ENCODE measurements around the gene PRKAB1.
"Not testable (repeated sequence)": the region's sequence is repeated elsewhere in the genome, so short reads cannot be mapped to it uniquely, and the experiment has no call there.

PRKAB1 gene

DNA sequence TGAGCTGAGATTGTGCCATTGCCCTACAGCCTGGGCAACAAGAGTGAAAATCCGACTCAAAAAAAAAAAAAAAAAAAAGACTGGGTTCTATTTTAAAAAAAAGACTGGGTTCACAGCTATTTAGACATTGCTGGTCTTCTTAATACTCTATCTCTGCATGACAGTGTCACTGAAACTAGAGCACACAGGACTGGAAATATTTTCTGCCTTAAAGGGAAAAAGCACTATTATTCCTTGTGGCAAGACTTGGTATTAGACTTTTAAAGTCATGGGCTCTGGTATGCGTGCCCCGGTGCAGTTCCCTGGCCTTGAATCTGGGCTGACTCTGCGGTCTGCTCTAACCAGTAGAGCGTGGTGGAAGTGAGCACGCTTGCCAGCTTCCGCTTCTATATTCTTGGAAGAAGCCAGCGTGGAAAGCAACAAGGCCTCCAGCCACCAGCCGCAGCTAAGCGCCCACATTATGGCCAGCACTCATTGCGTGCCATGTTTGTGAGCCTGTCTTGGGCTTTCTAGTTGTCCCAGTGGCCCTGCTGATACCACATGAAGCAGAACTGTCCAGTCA lies 31.3 kb downstream of the PRKAB1 start:
- H3K27ac Mint-ChIP-seq = no peak overlapping the region
- ATAC-seq (replicated peaks) (no peak), DNase-seq (no peak)
- no peaks in the 10 kb centered on the region for H3K27me3 Mint-ChIP-seq
- H3K4me1 Mint-ChIP-seq = no peaks in the 10 kb centered on the region
- H3K4me3 Mint-ChIP-seq = no peak overlapping the region
- H3K9me3 Mint-ChIP-seq = no peaks in the 10 kb centered on the region
- H3K36me3 Mint-ChIP-seq = no peaks in the 10 kb centered on the region

DNA sequence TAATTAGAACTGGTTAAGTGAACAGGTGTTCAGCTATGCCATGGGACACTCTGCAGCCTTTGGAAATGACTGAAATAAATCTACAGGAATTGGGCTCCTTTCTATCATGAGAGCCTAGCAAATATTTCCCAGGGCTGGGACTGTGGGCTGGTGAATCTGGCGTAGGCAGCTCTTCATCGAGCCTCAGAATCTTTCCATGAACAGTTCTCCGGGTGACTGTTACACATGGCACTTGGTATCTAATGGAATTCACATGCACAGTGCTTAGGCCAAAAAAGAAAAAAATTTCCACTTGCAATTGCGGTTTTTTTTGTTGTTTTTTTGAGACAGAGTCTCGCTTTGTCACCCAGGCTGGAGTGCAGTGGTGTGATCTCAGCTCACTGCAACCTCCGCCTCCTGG lies 32.1 kb downstream of the PRKAB1 start:
- ATAC-seq (replicated peaks) = no peak
- Mint-ChIP-seq H3K27ac (no peak overlapping the region), H3K4me1 (no peaks in the 10 kb centered on the region), H3K27me3 (no peaks in the 10 kb centered on the region), H3K9me3 (no peaks in the 10 kb centered on the region), H3K36me3 (no peaks in the 10 kb centered on the region), H3K4me3 (no peak overlapping the region)
- DNase-seq = no peak

- Mint-ChIP-seq H3K36me3 (peaks cover 0 to 4% of the 10 kb centered on the region in 2 donors), H3K4me3 (no peak overlapping the region), H3K27me3 (no peaks in the 10 kb centered on the region), H3K4me1 (no peaks in the 10 kb centered on the region), H3K27ac (no peak overlapping the region), H3K9me3 (peaks cover 0 to 2% of the 10 kb centered on the region in 2 donors)
- no peak for ATAC-seq (replicated peaks)
- DNase-seq = no peak
Measured at GRCh38 chr12:119704065-119704747, 36.3 kb downstream of the PRKAB1 start.

DNA sequence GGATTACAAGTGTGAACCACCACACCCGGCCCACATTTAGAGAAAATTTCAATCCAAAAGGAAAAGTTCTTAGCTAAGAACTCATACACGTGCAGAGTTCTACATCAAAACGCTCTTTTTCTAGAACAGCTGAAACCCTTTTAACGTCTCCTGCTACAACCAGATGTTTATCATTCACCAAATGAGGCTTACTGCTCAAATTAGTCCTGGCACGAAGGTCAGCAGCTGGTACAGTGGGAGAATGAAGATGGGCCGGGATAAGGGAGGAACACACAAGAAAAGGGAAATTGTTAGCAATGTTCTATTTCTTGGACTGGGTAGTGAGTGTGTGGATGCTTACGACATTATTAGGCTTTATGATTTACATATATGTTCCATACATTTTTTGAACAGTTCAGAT lies 37.2 kb downstream of the PRKAB1 start:
- Mint-ChIP-seq H3K9me3 (peaks cover 0 to 2% of the 10 kb centered on the region in 2 donors), H3K27ac (no peak overlapping the region), H3K27me3 (no peaks in the 10 kb centered on the region), H3K4me1 (no peaks in the 10 kb centered on the region), H3K4me3 (no peak overlapping the region), H3K36me3 (peaks cover 0 to 4% of the 10 kb centered on the region in 2 donors)
- ATAC-seq (replicated peaks) (no peak), DNase-seq (no peak)

DNA sequence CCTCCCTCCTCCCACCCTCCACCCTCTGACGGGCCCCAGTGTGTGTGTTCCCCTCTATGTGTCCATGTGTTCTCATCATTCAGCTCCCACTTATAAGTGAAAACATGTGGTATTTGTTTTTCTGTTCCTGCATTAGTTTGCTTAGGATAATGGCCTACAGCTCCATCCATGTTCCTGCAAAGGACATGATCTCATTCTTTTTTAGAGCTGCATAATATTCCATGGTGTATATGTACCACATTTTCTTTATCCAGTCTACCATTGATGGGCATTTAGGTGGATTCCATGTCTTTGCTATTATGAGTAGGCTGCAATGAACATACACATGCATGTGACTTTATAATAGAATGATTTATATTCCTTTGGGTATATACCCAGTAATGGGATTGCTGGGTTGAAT lies 38.5 kb downstream of the PRKAB1 start:
- H3K27ac Mint-ChIP-seq; H3K4me3 Mint-ChIP-seq; H3K36me3 Mint-ChIP-seq; H3K9me3 Mint-ChIP-seq; H3K27me3 Mint-ChIP-seq; ATAC-seq (replicated peaks); DNase-seq; H3K4me1 Mint-ChIP-seq: not testable (repeated sequence)

GRCh38 chr12:119710374-119710964 lies 42.5 kb downstream of the PRKAB1 start:
- Mint-ChIP-seq H3K36me3 (peaks cover 11 to 33% of the 10 kb centered on the region in 2 donors), H3K27ac (no peak overlapping the region), H3K4me3 (no peak overlapping the region), H3K9me3 (peaks cover 0 to 6% of the 10 kb centered on the region in 2 donors), H3K27me3 (no peaks in the 10 kb centered on the region), H3K4me1 (no peaks in the 10 kb centered on the region)
- DNase-seq (no peak), ATAC-seq (replicated peaks) (no peak)

- Mint-ChIP-seq H3K4me1 (no peaks in the 10 kb centered on the region), H3K9me3 (peaks cover 0 to 6% of the 10 kb centered on the region in 2 donors), H3K36me3 (peaks cover 11 to 33% of the 10 kb centered on the region in 2 donors), H3K4me3 (no peak overlapping the region), H3K27ac (no peak overlapping the region), H3K27me3 (no peaks in the 10 kb centered on the region)
- DNase-seq (no peak), ATAC-seq (replicated peaks) (no peak)
Measured at GRCh38 chr12:119710965-119711551, 43.1 kb downstream of the PRKAB1 start.

- H3K4me3 Mint-ChIP-seq = no peak overlapping the region
- H3K36me3 Mint-ChIP-seq = peaks cover 11 to 33% of the 10 kb centered on the region in 2 donors
- ATAC-seq (replicated peaks) (no peak), DNase-seq (no peak)
- H3K9me3 Mint-ChIP-seq = peaks cover 0 to 4% of the 10 kb centered on the region in 2 donors
- H3K27ac Mint-ChIP-seq = no peak overlapping the region
- no peaks in the 10 kb centered on the region for H3K27me3 Mint-ChIP-seq
- H3K4me1 Mint-ChIP-seq = peaks cover 0 to 4% of the 10 kb centered on the region in 2 donors
Measured at GRCh38 chr12:119711693-119712092, 43.8 kb downstream of the PRKAB1 start.

DNA sequence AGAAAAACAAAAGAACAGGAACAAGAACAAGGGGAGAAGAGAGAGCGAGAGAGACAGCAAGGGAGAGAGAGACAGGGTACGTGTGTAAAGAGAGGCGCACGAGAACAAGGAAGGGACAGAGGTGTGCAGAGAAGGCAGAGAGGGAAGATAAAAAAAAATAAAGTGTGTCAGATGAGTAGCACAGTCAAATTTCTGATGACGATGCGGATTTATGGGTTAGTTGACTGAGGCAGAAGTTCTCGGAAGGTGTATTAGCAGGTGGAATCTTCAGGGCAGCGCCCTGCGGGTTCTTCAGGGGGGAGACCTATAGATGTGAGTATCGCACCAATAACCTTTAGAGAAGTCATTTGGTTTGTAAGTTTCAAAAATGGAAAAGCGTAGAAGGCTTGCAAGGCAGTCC lies 44.8 kb downstream of the PRKAB1 start:
- peaks cover 0 to 4% of the 10 kb centered on the region in 2 donors for H3K9me3 Mint-ChIP-seq
- no peak for ATAC-seq (replicated peaks)
- H3K4me3 Mint-ChIP-seq = no peak overlapping the region
- no peak for DNase-seq
- H3K27me3 Mint-ChIP-seq = no peaks in the 10 kb centered on the region
- peaks cover 11 to 32% of the 10 kb centered on the region in 2 donors for H3K36me3 Mint-ChIP-seq
- H3K4me1 Mint-ChIP-seq = peaks cover 0 to 4% of the 10 kb centered on the region in 2 donors
- H3K27ac Mint-ChIP-seq = no peak overlapping the region

DNA sequence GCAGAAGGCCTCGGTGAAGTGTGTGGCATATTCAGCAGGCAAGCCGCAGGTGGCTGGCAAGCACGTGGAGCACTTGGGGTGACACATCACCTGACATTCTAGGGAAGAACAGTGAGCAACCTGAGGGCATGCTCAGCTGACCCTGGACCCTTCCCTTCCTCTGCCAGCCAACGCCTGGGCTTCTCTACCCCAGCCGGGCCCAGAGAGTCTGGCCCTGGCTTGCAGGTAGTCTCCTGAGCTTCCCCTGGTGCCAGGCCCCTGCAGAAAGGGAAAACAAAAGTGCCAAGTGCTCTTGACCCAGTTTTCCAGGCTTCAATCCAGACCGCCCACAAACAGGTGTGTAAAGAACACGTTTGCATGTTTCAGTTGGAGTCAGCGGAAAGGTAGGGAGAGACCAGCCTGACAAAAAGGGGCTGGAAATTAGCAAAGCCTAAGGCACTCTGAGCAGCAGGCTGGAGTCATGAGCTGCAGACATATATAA lies 45.7 kb downstream of the PRKAB1 start:
- Mint-ChIP-seq H3K27ac (no peak overlapping the region), H3K36me3 (peaks cover 11 to 29% of the 10 kb centered on the region in 2 donors), H3K27me3 (no peaks in the 10 kb centered on the region), H3K4me3 (no peak overlapping the region), H3K4me1 (peaks cover 0 to 4% of the 10 kb centered on the region in 2 donors), H3K9me3 (peaks cover 0 to 4% of the 10 kb centered on the region in 2 donors)
- no peak for DNase-seq
- no peak for ATAC-seq (replicated peaks)

- Mint-ChIP-seq H3K27ac (no peak overlapping the region), H3K4me1 (peaks cover 0 to 4% of the 10 kb centered on the region in 2 donors), H3K9me3 (peaks cover 0 to 4% of the 10 kb centered on the region in 2 donors), H3K36me3 (peaks cover 11 to 29% of the 10 kb centered on the region in 2 donors), H3K4me3 (no peak overlapping the region), H3K27me3 (no peaks in the 10 kb centered on the region)
- DNase-seq = no peak
- no peak for ATAC-seq (replicated peaks)
Measured at GRCh38 chr12:119714614-119715267, 46.8 kb downstream of the PRKAB1 start.

DNA sequence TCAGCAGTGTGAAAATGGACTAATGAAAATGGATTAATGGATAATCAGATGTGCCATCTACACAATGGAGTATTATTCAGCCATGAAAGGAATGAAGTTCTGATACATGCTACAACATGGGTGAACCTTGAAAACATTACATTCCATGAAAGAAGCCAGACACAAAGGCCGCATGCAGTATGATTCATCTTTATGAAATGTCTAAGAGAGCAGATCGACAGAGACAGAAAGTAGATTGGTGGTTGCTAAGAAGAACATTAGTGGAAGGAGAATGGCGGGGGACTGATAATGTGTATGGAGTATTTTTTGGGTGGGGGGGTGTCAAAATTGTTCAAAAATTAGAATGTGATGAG lies 47.3 kb downstream of the PRKAB1 start:
- Mint-ChIP-seq H3K4me1 (peaks cover 0 to 4% of the 10 kb centered on the region in 2 donors), H3K27ac (no peak overlapping the region), H3K36me3 (peaks cover 11 to 29% of the 10 kb centered on the region in 2 donors), H3K9me3 (peaks cover 0 to 4% of the 10 kb centered on the region in 2 donors), H3K27me3 (no peaks in the 10 kb centered on the region), H3K4me3 (no peak overlapping the region)
- ATAC-seq (replicated peaks) (no peak), DNase-seq (no peak)

DNA sequence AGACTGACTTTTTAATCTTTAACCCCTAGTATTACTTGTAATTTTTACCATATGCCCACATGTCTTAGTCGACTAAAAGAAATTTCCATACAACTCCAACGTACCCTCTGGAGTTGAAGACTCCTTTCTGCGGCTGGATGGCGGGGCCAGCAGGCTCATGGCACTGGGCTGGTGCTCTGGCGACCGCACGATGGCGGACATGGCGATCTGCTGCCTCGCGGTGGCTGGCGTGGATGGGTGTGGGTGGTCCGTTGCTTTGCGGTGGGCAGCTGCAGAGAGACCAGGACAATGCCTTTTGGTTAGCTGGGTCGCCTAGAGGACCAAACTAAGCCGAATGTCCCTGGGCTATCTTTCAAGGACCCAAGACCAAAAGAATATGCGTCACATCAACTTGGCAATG lies 50.2 kb downstream of the PRKAB1 start:
- Mint-ChIP-seq H3K27ac (no peak overlapping the region), H3K9me3 (peaks cover 0 to 2% of the 10 kb centered on the region in 2 donors), H3K36me3 (peaks cover 8 to 14% of the 10 kb centered on the region in 2 donors), H3K27me3 (no peaks in the 10 kb centered on the region), H3K4me3 (no peak overlapping the region), H3K4me1 (peaks cover 0 to 4% of the 10 kb centered on the region in 2 donors)
- ATAC-seq (replicated peaks) = no peak
- DNase-seq = no peak

DNA sequence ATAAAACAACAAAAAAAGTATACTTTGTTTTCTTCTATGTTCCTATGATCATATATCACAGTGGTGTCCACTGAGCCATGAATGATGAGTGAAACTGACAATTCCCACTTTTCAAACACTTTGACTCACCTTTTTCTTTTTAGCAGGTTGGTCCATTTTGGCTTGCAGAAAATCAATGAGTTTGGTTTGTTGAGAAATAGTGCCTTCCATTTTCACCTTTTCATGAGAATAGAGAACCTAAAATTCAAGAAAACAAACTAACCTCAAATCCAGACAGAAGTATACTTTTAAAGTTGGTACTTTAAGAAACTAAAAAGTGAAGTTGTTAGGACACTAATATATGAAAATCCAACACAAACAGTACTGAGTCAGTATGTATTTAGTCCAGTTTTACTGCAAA lies 52.4 kb downstream of the PRKAB1 start:
- H3K27me3 Mint-ChIP-seq = no peaks in the 10 kb centered on the region
- DNase-seq (no peak), ATAC-seq (replicated peaks) (no peak)
- no peak overlapping the region for H3K4me3 Mint-ChIP-seq
- H3K36me3 Mint-ChIP-seq = peaks cover under 1 to 1% of the 10 kb centered on the region in 2 donors
- H3K4me1 Mint-ChIP-seq = peaks cover 0 to 4% of the 10 kb centered on the region in 2 donors
- no peak overlapping the region for H3K27ac Mint-ChIP-seq
- no peaks in the 10 kb centered on the region for H3K9me3 Mint-ChIP-seq

Data from stimulated activated naive B cell treated with anti-CD40 and anti-IgM and Interleukin-4, amounts not matched to agents 10 μg/mL and 1 μg/mL and 100 μg/mL, for 72 hours (primary cell).